Fibroblast of the conjunctiva (primary cell): ENCODE results near the gene ASIC4.

ENCODE experiments used
- DNase-seq: peaks from one replicate; pipeline ENCODE4 v3.0.0-alpha.2; 2010; ENCODE audit warnings: low read depth

ASIC4 gene

GRCh38 chr2:219553463-219553963 lies 39.2 kb downstream of the ASIC4 start:
- DNase-seq, result no peak

GRCh38 chr2:219554350-219554749 lies 40.1 kb downstream of the ASIC4 start:
- DNase-seq, result no peak

- DNase-seq, result no peak
Measured at GRCh38 chr2:219555956-219556355, 41.7 kb downstream of the ASIC4 start.

GRCh38 chr2:219556413-219556812 lies 42.1 kb downstream of the ASIC4 start:
- DNase-seq, result no peak

- no peak for DNase-seq
Measured at GRCh38 chr2:219557320-219557719, 43.0 kb downstream of the ASIC4 start.

GRCh38 chr2:219557791-219558785 lies 43.8 kb downstream of the ASIC4 start:
- no peak for DNase-seq

GRCh38 chr2:219559156-219559915 lies 45.1 kb downstream of the ASIC4 start:
- no peak for DNase-seq

- no peak for DNase-seq
Measured at GRCh38 chr2:219560037-219560892, 46.0 kb downstream of the ASIC4 start.

- no peak for DNase-seq
Measured at GRCh38 chr2:219560893-219561178, 46.6 kb downstream of the ASIC4 start.

- DNase-seq, result no peak
Measured at GRCh38 chr2:219561179-219562048, 47.1 kb downstream of the ASIC4 start.

- no peak for DNase-seq
Measured at GRCh38 chr2:219562049-219563020, 48.1 kb downstream of the ASIC4 start.

- no peak for DNase-seq
Measured at GRCh38 chr2:219563271-219563928, 49.1 kb downstream of the ASIC4 start.

- no peak for DNase-seq
Measured at GRCh38 chr2:219565130-219566080, 51.1 kb downstream of the ASIC4 start.

- DNase-seq, result no peak
Measured at GRCh38 chr2:219566640-219567039, 52.4 kb downstream of the ASIC4 start.

- no peak for DNase-seq
Measured at GRCh38 chr2:219567131-219567530, 52.8 kb downstream of the ASIC4 start.

GRCh38 chr2:219567791-219568361 lies 53.6 kb downstream of the ASIC4 start:
- no peak for DNase-seq

- no peak for DNase-seq
Measured at GRCh38 chr2:219569041-219569440, 54.8 kb downstream of the ASIC4 start.

- no peak for DNase-seq
Measured at GRCh38 chr2:219569635-219570034, 55.4 kb downstream of the ASIC4 start.
